ENCODE results near the gene COX4I1. TPM values are rescaled to one million over a fixed set of nuclear protein-coding genes. Genes with fewer than 3 reads are reported as not detected.

The COX4I1 gene
- total RNA-seq: 329 TPM

GRCh38 chr16:85799497-85800320 lies at the start of gene COX4I1, which contains the start of gene EMC8:
Gene COX4I1 (plus strand): TSS chr16:85799695. CDS start chr16:85801206, 1,511 bp downstream.
Gene EMC8 (minus strand): TSS chr16:85799544. CDS start chr16:85799295, 249 bp downstream.
- DNase-seq: peak; percentile 97

DNA sequence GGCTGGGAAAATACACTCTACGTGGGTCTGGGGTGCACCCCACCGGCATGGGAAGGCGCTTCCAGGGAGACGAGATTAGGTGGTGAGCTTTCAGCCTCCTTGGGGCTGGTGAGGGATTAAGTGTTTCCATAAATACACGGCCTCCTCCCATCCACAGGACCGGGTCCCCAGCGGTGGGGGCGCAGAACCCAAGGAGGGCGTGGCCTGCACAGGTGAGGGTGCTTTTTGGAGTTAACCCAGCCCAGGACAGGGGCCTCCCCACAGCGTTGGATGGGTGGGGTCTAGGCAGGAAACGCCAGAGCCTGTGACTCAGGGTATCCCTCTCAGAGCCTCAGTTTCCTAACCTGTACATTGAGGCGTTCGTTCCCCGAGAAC lies 49.7 kb upstream of the COX4I1 start:
- no peak for DNase-seq

DNA sequence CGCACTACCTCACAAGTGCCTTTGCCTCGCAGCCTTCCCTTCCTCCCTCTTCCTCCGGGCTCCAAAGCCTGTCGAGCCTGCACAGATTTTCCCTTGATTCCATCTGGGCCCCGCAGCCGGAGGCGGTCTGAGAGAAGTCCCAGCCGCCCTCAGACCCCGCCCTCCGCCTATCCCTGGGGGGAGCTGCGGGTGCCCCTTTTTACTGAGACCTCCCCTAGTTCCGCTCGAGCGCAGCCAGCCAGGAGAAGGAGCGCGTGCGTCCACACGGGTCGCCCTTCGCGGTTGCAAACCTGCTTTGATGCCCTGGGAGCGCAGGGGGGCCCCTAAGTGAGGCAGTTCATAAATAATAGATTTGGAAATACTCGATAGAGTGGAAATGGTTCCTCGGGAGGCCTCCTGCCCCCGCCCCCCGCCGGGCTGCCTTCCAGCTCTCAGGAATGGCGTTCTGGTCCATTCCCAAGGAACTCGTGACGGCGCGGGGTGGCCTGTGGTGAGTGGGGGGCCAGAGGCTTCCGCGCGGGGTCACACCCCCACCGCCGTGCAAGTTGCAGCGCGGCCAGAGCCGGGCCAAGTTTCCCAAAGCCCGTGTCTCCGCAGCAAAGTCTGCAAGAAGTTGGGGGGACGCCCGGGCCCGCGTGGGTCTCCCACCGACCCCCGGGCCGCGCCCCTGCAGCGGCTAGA lies 49.2 kb upstream of the COX4I1 start:
- DNase-seq: peak; percentile 45

GRCh38 chr16:85750827-85751697 lies 48.4 kb upstream of the COX4I1 start, which contains the start of gene C16orf74:
Gene C16orf74 (minus strand): TSS chr16:85751096. CDS start chr16:85735217, 15,879 bp downstream.
- DNase-seq: peak; percentile 44

GRCh38 chr16:85751698-85752501 lies 47.6 kb upstream of the COX4I1 start:
- DNase-seq: no peak

- DNase-seq: peak; percentile 44
Measured at GRCh38 chr16:85752511-85753420, 46.7 kb upstream of the COX4I1 start.

- DNase-seq: no peak
Measured at GRCh38 chr16:85753559-85753958, 45.9 kb upstream of the COX4I1 start.

DNA sequence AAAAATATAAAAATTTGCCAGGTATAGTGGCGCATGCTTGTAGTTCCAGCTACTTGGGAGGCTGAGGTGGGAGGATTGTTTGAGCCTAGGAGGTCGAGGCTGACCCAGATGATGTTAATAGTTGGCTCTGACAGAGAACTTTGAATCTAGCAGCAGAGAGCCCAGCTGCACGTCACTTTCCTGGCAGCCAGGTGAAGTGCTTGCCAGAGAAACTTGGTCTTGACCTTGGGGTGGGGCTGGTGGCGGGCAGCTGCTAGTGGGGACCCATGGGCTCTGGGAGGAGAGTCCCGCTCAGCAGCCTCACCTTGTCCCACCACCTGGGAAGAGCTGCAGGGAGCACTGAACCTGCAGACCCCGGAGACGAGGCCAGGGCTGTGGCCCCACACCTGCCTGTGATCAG lies 45.5 kb upstream of the COX4I1 start:
- DNase-seq: no peak

- no peak for DNase-seq
Measured at GRCh38 chr16:85754413-85754812, 45.1 kb upstream of the COX4I1 start.

DNA sequence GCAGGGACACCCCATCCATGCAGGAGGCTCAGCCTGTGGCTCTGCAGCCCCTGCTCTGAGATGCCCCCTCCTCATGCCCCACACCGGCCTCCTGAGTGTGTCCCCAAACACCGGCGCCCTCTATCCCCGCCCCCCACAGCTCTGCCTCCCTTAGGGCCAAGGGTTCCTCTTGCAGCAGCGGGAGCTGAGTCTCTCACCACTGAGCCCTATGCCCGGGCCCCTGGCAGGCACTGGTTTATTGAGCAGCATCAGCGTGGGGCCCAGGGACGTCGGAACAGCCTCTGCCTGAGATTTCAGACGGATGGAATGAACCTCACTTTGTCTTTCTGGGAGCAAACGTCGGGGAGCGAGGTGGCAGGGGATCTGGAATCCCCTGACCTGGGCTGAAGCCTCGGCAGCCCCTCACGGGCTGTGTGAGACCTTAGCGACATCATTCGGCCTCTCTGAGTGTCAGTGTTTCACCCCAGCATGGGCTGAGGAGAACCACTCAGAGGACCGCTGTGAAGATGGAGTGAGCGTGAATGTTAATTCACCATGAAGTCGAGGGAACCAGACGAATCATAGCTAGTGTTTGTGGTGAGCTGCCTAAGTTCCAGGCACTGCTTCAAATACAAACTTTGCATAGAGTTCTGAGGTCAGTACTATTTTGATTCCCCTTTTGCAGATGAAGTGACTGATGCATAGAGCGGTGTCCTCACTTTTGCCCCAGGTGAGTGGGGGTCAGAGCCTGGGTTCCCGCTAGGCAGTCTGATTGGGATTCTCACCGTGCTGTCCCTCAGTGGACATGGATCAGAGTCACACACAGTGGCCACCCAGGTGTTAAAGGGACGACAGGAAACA lies 43.3 kb upstream of the COX4I1 start:
- no peak for DNase-seq

DNA sequence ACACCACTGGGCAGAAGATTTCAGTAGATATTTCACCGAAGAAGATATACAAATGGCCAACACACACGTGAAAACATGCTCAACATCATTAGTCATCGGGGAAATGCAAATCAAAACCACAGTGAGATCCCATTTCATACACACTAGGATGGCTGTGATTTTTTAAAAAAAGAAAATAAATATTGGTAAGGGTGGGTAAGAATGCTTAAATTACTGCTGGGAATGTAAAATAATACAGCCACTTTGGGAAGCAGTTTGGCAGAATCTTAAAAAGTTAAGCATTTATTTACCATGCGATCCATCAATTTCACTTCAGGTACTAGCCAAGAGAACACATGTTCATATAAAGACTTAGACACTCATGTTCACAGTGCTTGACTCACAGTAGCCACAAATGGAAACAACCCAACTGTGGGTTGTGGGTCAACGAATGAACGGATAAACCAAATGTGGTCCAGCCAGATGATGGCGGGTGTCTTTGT lies 42.1 kb upstream of the COX4I1 start:
- no peak for DNase-seq

DNA sequence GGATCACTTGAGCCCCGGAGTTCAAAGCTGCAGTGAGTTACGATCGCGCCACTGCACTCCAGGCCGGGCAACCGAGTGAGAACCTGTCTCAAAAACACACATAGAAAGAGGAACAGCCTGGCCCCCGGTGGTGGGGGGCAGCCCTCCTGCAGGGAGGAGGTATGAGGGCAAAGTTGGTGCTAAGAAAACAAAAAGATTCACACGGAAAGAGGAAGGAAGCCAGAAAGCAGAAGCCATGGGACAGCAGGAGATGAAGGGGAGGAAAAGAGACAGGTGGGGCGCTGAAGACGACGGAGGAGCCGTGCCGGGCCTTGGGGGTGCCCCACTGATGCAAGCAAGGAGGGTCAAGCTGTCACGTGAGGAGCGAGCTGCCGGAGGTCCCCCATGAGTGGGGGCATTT lies 40.4 kb upstream of the COX4I1 start:
- no peak for DNase-seq

- no peak for DNase-seq
Measured at GRCh38 chr16:85759631-85760419, 39.7 kb upstream of the COX4I1 start.

DNA sequence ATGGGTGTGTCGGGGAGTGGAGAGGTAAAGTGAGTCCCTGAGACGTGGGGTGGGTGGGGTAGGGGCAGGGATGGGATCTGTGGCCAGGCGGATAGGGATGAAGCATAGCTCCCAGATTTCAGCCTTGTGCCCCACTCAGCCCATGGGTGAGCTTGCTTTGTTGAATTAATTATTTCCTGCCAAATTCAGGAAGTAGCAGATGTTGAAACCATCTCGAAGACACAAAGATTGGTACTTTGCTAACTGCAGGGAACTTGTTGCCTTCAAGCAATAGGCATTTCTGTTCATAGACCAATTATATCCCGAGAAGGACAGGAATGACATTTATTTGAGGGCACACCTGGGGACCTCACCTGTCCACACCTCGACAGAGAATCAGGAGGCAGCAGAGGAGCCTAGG lies 37.6 kb upstream of the COX4I1 start:
- no peak for DNase-seq

- DNase-seq: no peak
Measured at GRCh38 chr16:85762970-85763369, 36.5 kb upstream of the COX4I1 start.

DNA sequence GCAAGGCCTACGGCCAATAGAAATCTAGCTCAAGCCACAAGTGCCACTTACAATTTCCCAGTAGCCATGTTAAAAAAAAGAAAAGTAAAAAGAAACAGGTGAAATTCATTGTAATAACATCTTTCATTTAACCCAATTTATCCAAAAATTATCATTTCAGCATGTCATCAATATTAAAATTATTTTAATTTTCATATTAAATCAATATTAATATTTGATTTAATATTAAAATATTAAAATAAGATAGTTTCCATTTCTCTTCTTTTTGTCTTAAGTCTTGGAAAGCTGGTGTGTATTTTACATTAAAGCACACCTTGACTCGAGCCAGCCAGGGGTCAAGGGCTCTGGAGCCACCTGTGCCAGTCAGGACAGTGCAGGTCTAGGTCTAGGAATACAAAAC lies 35.9 kb upstream of the COX4I1 start:
- no peak for DNase-seq

- no peak for DNase-seq
Measured at GRCh38 chr16:85765211-85765610, 34.3 kb upstream of the COX4I1 start.

- DNase-seq: no peak
Measured at GRCh38 chr16:85765767-85766166, 33.7 kb upstream of the COX4I1 start.

DNA sequence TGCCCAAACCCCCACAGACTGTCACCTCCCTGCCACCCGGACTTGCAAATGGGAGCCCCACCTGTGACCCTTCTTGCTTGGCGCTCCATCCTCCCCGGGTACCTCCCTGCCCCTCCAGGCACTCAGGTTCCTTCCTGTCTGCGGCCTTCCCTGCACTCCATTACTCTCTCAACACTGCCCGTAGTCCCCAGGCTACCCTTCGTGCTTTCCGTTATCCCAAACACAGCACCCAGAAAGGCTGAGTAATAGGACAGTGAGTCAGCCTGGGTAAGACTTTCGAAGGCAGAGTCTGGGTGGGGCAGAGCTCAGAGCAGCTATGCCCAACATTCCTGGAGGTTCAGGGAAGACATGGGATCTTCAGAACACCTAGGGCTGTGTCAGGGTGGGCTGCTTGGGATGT lies 32.0 kb upstream of the COX4I1 start:
- no peak for DNase-seq
